Neural cell (in vitro differentiated cells): ENCODE results near the gene ZNF787.

Experiments
- EP300 ChIP-seq: fragments of 450-650 bp; conservative IDR thresholded peaks from 2 replicates; pipeline ENCODE4 v1.6.1; 2014; ENCODE audit warnings: antibody characterized with exemption, mild to moderate bottlenecking, moderate library complexity; ENCODE audit not compliant: poor library complexity, severe bottlenecking
- EZH2 ChIP-seq: fragments of 200-600, 300-800 bp; shearing (Covaris generic), sonication (generic); IDR thresholded peaks from 2 replicates; pipeline ENCODE4 v1.6.1; 2014; ENCODE audit warnings: antibody characterized with exemption, low read length, borderline replicate concordance, mild to moderate bottlenecking; ENCODE audit not compliant: insufficient read depth, poor library complexity, severe bottlenecking
- MXI1 ChIP-seq: fragments of 450-650 bp; conservative IDR thresholded peaks from 2 replicates; pipeline ENCODE4 v1.6.1; 2014; ENCODE audit warnings: antibody characterized with exemption, mild to moderate bottlenecking; ENCODE audit not compliant: poor library complexity, severe bottlenecking
- POLR2AphosphoS5 ChIP-seq: IDR thresholded peaks from 2 replicates; pipeline ENCODE4 v1.6.1; 2012
- RAD21 ChIP-seq: fragments of 450-650 bp; conservative IDR thresholded peaks from 2 replicates; pipeline ENCODE4 v1.6.1; 2014; ENCODE audit warnings: antibody characterized with exemption, mild to moderate bottlenecking, moderate library complexity
- SMC3 ChIP-seq: fragments of 450-650 bp; conservative IDR thresholded peaks from 2 replicates; pipeline ENCODE4 v1.6.1; 2014; ENCODE audit warnings: antibody characterized with exemption, mild to moderate bottlenecking, moderate library complexity; ENCODE audit not compliant: poor library complexity
- TAF1 ChIP-seq: IDR thresholded peaks from 2 replicates; pipeline ENCODE4 v1.6.1; 2012; ENCODE audit warnings: low read depth
- TF ChIP-seq, protein P1 (sequence below): fragments of 450-650 bp; IDR thresholded peaks from 2 replicates; pipeline ENCODE4 v1.5.1; 2014; ENCODE audit warnings: antibody characterized with exemption, mild to moderate bottlenecking, moderate library complexity; ENCODE audit not compliant: poor library complexity, severe bottlenecking
- TF ChIP-seq, protein P2 (sequence below): IDR thresholded peaks from 2 replicates; pipeline ENCODE4 v1.6.1; 2012; ENCODE audit warnings: borderline replicate concordance

DNA sequence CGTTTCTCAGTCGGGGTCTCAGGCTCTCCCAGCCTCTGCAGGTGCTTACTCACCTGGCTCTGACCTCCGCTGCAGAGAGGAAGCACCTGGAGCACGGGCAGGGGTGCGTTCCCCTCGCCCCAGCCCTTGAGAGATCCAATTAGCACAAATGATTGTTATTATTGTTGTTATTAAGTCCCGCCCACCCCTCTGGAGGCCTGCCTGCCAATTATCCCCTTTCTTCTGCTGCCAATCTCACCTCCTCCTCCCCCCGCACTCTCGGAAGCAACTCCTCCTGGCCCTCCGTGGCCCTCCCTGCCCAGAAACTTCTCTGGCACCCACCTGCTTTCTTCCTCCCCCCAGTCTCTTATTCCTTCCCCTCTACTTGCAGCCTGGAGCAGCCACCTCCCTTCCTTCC is 8.8 kb downstream of the ZNF787 start:
- TF ChIP-seq EZH2, result no peak
- TF ChIP-seq, protein P1, sequence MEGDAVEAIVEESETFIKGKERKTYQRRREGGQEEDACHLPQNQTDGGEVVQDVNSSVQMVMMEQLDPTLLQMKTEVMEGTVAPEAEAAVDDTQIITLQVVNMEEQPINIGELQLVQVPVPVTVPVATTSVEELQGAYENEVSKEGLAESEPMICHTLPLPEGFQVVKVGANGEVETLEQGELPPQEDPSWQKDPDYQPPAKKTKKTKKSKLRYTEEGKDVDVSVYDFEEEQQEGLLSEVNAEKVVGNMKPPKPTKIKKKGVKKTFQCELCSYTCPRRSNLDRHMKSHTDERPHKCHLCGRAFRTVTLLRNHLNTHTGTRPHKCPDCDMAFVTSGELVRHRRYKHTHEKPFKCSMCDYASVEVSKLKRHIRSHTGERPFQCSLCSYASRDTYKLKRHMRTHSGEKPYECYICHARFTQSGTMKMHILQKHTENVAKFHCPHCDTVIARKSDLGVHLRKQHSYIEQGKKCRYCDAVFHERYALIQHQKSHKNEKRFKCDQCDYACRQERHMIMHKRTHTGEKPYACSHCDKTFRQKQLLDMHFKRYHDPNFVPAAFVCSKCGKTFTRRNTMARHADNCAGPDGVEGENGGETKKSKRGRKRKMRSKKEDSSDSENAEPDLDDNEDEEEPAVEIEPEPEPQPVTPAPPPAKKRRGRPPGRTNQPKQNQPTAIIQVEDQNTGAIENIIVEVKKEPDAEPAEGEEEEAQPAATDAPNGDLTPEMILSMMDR, result no peak
- no peak for TF ChIP-seq POLR2AphosphoS5
- no peak for TF ChIP-seq TAF1
- TF ChIP-seq, protein P2, sequence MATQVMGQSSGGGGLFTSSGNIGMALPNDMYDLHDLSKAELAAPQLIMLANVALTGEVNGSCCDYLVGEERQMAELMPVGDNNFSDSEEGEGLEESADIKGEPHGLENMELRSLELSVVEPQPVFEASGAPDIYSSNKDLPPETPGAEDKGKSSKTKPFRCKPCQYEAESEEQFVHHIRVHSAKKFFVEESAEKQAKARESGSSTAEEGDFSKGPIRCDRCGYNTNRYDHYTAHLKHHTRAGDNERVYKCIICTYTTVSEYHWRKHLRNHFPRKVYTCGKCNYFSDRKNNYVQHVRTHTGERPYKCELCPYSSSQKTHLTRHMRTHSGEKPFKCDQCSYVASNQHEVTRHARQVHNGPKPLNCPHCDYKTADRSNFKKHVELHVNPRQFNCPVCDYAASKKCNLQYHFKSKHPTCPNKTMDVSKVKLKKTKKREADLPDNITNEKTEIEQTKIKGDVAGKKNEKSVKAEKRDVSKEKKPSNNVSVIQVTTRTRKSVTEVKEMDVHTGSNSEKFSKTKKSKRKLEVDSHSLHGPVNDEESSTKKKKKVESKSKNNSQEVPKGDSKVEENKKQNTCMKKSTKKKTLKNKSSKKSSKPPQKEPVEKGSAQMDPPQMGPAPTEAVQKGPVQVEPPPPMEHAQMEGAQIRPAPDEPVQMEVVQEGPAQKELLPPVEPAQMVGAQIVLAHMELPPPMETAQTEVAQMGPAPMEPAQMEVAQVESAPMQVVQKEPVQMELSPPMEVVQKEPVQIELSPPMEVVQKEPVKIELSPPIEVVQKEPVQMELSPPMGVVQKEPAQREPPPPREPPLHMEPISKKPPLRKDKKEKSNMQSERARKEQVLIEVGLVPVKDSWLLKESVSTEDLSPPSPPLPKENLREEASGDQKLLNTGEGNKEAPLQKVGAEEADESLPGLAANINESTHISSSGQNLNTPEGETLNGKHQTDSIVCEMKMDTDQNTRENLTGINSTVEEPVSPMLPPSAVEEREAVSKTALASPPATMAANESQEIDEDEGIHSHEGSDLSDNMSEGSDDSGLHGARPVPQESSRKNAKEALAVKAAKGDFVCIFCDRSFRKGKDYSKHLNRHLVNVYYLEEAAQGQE, result no peak
- TF ChIP-seq SMC3, result no peak
- TF ChIP-seq EP300, result no peak
- TF ChIP-seq MXI1, result no peak
- no peak for TF ChIP-seq RAD21
